Mesenteric fat pad (tissue), 1 donor: ENCODE results near the gene POLQ. TPM values are rescaled to one million over a fixed set of nuclear protein-coding genes. Genes with fewer than 3 reads are reported as not detected.
"Not testable (repeated sequence)": the region's sequence is repeated elsewhere in the genome, so short reads cannot be mapped to it uniquely, and the experiment has no call there.

Experiments used
- DNase-seq: peaks from one replicate; pipeline ENCODE4 v3.0.0-alpha.2; 2020; ENCODE audit warnings: low spot score
- long read RNA-seq: library from polyadenylated mRNA; unstranded; transcript quantifications from one replicate; pipeline ENCODE4 v2.0.0, GENCODE V29; 2020
- total RNA-seq: library from RNA; stranded (reverse); fragmentation: NEBNext Ultra II Directional; extraction: Animal tissue kit (Norgen Biotek cat#: 25700); gene quantifications from one replicate; pipeline ENCODE4 v1.2.1, GENCODE V29; 2021
- donor health status: DM: yes; HTN: yes; CAD: no.

Gene POLQ
- 0.51 TPM for total RNA-seq
- long read RNA-seq, partial matches to known transcripts: 2 of 2 reads
- long read RNA-seq, other reads (novel, unspliced or antisense): 0 of 2 reads

DNA sequence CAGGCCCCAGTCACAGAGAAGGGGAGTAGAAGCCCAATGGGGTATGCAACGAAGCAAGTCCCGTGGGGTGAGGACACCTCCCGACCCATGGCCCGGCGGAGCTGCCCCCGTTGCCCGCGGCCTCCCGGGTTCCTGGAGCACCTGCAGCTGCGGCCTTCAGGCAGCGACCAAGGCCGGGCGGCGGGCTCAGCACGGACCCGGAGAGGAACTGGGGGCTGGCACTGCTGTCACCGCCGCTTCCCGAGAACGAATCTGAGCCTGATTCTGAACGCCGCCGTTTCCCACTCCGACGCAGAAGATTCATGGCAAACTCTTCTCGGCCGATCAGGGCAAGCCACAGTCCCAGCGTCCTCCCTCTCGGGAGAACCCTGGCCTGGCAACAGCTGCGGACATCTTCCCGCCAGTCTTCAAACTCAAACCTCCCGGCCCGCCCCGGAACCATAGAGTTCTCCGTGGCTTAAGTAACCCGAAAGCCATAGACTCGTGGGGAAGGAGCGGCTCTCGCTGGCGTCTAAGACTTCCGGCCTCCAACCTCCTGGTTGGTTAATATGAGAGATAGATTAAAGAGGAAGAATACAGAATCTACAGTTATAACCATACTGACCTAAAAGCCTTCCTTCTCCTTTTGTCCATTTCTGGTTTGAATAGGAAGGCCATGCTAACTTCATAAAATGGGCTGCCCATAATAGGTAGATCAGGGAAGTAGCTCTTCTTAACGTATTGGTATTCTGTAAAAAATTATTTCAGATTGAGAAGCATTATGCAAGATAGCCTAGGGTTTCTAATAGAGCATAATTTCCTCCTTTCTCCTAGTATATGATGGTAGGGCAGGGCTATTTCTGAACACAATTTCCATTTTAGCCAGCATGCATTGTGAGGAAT lies at the start of gene POLQ:
POLQ (minus strand) TSS at position 415 of the 882 bp plus-strand sequence; CDS start at position 304, 111 bp downstream.
- peak; percentile 94 for DNase-seq

DNA sequence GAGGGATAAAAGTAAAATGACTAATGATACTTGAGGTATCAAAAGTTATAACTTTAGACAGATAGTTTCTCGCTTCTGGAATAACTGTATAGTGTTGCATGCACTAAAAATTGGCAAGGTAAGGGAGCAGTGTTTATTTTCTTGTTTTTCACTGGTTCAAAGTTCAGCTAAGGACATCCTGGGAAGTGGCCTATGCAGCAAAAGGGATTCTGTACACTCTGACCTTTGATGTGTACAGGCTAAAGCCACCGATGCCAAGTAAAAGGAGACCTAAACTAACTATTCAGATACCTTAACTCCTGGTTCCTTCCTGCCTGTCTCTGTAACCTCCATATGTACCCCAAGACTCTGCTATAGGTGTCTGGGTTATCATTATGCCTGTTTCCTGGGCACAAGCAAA lies 49.1 kb upstream of the POLQ start:
- DNase-seq: no peak

DNA sequence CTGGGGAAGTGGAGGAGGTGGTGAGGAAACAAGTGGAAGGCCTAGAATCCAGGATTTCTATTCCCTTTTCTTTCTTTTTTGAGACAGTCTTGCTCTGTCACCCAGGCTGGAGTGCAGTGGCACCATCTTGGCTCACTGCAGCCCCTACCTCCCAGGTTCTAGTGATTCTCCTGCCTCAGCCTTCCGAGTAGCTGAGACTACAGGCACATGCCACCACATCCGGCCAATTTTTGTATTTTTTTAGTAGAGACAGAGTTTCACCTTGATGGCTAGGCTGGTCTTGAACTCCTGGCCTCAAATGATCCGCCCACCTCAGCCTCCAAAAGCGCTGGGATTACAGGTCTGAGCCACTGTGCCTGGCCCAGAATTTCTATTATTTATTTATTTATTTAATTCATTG lies 48.0 kb upstream of the POLQ start:
- DNase-seq: not testable (repeated sequence)

DNA sequence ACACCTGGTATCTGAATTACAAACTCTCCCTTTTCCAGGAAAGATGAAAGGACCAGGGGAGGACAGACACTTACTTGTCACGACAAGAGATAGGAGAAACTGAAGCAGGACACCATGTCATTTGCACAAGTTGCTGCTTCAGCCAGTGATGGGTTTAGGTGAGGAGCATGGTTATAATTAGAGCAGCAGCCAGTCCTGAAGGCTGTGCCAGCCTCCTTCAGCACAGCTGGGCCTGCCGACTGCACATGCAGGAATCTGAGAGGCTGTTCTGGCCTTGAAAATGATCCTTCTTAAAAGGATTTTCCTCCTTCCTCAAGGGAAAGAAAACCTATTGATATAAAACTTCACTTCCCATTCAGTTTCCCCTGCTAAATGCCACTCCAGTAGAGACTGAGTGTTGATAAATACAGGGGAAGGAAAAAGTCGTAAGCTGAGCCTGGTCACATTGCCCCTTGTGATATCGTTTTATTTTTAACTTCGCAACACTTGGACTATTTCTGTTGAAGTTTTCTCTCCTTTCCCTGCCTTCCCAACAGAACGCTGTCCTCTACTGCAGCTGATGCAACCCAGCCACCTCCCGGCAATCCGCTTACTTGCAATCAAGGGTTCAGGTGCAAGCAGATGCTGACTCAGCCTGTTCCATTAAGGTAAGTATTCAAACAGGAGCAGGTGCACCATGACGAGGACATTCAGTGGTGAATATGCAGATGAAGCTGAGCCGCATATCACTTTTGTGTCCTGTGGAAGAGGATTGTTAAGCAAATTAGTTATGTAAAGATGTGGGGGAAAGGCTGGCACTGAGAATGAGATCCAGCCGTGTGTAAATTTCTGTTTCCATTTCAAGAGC lies 47.3 kb upstream of the POLQ start, which contains the start of gene FBXO40:
FBXO40 (plus strand) TSS at position 524 of the 847 bp plus-strand sequence. CDS start 27,197 bp downstream, outside the sequence.
- DNase-seq: no peak

DNA sequence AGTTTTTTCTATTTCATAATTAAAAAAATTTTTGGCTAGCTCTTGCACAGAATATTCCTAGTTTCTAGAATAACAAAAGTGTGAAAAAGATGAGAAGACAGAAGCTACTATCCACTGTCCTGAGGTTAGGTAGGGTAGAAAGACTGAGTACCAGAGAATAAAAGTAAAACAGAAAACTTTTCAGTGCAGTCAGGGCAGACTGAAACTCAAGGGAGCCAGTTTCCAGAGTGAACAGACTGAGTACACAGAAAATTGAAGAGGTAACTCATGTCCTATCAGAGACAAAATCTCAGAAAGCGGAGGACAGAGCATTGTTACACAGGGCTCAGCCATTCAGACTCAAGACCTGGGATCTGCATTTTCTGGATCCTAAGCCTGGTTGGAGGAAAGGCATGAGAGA lies 38.6 kb upstream of the POLQ start:
- DNase-seq: no peak

DNA sequence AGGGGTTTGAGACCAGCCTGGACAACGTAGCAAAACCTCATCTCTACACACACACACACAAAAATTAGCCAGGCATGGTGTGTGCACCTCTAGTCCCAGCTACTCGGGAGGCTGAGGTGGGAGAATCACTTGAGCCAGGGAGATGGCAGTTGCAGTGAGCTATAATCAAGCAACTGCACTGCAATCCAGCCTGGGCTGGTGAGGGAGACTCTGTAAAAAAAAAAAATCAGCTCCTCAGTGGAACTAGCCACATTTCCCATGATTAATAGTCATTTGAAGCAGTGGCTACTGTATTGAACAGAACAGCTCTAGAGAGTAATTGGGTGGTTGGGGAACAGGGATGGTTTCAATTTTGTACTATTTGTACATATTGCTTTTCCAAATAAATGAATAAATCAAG lies 35.9 kb upstream of the POLQ start:
- no peak for DNase-seq

DNA sequence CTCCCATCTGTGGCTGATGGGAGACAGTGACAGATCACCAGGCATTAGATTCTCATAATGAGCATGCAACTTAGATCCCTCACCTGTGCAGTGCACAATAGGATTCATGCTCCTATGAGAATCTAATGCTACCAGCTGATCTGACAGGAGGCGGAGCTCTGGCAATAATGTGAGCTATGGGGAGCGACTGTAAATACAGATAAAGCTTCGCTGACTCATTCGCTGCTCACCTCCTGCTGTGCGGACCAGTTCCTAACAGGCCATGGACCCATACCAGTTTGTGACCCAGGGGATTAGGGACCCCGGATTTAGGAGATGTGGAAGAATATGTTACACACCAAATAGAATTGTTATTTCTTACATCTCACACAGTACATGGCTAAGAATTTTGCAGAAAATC lies 28.7 kb upstream of the POLQ start:
- no peak for DNase-seq

DNA sequence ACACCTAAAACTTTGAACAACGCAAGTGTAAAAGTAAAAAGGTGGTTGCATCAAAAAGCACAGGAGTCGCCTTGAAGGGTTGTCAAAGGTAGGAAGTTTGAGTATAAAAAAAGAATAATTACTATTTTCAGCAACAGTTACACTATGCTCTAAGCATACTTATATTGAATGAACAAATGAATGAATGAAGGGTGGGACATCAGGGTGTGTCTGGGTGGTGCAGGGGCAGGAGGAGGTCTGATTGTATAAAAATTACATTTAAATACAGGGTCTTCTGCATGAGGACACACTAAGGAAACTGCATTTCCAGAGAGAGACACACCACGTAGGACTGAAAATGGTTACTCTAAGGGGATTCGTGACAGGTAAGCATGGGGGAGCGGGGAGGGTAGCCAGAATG lies 21.9 kb upstream of the POLQ start, which contains the start of gene ARGFX:
ARGFX (plus strand) TSS at position 301 of the 400 bp plus-strand sequence. CDS start 2,765 bp downstream, outside the sequence.
- DNase-seq: no peak

DNA sequence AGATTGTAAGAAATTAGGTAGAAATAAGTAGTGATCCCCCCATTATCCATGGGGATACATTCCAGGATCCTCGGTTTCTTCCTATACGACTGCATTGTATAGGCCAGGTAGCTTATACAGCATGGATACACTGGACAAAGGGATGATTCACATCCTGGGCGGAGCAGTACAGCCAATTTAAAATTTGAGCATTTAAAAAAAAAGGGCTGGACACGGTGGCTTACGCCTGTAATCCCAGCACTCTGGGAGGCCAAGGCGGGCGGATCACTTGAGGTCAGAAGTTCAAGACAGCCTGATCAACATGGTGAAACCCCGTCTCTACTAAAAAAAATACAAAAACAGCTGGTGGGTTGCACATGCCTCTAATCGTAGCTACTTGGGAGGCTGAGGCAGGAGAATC lies 21.0 kb upstream of the POLQ start:
- no peak for DNase-seq

DNA sequence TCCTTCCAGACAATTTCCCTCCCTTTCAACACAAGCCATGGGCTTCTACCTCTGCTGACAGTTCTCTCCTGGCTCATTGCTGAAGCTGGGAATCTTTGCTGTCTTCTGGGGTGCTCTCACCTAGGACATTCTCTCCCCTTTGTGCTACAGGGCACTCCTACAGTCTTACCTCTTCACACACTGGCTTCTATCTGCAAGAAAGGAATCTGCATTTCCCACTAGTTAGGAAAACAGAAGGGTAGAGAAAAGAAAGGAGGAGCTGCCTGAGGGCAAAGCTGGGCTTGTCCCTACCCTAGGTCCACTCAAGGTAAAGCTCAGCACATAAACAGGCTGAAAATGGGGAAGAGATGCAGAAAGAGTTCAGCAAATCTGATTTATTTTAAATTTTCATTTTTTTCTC lies 16.4 kb upstream of the POLQ start:
- no peak for DNase-seq

DNA sequence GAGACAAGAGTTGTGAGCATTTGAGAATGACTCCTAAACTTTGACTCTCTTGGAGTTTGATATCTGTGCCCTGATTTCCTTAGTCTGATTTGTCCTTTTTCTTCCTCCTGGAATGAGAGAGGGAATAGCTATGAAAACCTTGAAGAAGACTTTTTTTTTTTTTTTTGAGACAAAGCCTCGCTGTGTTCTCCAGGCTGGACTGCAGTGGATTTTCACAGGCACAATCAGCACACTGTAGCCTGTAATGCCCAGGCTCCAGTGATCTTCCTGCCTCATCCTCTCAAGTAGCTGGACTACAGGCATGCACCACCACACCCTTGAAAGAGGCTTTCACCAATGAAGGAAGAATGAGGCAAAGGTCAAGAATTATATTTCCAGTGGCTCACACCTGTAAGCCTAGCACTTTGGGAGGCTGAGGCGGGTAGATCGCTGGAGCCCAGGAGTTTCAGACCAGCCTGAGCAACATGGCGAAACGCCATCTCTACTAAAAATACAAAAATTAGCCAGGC lies 11.7 kb upstream of the POLQ start:
- DNase-seq: no peak

DNA sequence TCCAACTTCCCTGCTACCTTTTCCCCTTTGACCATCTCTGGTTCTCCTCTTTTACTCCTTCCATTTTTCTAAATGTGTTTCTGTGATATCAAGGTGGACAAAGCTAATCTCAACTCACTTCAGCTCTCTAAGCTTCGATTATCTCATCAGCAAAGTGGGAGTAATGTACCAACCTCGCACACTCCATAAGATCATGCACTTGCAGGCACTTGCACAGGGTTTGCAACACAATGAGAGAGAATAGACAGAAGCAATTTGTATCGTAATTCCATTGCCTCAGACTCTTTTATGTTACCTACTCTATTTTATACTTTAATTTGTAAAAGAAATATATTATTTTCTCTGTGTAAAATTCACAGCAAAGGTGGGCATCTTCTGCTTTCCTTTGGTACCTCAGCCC lies 7.0 kb upstream of the POLQ start:
- DNase-seq: no peak

DNA sequence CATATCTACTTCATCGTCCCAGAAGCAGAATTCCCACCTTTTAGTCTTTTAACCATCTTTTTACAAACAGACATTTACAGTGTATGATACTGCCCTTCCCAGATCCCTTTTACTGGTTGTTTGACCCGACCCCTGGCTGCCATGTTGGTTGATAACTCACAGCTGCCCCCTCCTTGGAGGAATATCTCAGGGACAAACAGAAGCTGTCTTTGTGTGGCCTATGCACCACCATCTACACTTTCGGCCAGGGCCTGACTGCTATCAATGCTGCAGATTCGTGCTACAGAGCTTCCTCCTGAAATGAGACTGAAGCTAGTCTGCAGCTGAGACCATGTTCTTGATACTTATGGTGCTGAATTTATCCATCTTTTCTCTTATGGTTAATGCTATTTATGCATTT lies 6.6 kb upstream of the POLQ start:
- DNase-seq: no peak

DNA sequence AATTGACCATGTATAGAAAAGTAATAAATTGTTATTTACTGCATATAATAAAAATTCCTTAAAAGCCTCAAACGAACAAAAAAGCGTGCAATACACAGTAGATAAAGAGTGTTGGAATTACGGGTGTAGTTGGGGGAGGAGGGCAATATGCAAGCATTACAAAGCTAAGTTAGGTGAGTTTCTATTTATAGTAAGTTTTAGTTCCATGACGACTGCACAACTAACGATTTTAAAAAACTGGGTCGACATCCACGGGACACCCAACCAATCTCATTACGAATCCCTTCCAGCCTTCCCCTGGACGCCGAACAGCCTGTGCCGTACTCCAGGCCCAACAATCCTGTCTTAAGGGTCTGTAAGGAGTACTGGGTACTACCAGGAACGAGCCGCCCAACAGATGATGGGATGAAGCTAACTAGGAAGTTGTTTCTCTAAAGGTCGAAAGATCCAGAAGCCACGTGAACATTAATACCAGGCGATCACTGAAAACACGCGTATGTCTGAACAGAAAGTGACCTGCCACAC lies 677 bp downstream of the POLQ start:
- DNase-seq: no peak

DNA sequence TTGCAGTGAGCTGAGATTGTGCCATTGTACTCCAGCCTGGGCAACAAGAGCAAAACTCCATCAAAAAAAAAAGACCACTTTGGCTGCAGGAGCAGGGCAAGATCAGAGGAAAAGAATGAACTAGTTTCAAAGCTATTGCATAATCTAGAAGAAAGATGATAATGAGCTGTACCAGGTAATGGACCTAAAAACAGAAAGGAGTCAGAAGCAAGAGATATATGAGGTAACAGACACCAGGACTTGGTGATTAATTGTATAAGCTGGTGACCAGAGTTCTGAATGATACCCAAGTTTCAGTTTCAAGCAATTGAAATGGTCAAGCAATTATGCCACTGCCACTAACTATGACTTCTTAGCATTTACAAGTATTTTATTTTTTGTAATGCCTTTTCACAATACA lies 2.9 kb downstream of the POLQ start:
- DNase-seq: no peak

DNA sequence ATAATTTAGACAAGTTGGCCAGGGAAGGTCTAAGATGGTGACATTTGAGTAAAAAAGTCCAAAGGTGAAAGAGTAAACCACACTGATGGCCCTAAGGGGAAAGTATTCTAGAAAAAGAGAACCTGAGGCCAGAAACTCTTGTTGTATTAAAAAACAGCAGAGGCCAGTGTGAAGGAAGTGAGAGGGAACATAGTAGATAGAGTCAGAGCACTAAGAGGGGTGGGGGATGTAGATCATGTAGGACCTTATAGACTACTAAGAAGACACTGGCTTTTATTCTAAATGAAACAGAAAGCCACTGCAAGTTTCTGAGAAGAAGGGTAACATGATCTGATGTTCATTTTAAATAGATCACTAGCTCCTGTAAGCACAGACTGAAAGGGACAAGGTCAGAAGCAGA lies 14.5 kb downstream of the POLQ start:
- no peak for DNase-seq

DNA sequence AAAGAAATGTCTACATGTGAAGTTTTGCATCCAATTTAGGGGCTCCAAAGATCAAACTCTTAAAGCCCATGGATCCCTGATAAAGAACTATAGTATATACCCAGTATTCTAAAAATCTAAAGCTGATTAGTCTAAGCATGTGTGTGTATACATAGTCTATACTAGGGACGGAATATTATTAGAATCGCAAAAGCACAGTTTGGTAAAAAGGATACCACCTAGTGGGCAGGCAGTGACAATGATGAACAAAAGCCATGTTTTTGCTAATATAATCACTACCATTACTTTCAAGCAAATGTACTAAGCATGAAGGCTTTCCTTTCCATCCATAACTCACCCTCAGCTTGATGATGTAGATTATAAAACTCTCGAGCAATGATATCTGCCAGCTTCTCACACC lies 16.5 kb downstream of the POLQ start:
- no peak for DNase-seq

DNA sequence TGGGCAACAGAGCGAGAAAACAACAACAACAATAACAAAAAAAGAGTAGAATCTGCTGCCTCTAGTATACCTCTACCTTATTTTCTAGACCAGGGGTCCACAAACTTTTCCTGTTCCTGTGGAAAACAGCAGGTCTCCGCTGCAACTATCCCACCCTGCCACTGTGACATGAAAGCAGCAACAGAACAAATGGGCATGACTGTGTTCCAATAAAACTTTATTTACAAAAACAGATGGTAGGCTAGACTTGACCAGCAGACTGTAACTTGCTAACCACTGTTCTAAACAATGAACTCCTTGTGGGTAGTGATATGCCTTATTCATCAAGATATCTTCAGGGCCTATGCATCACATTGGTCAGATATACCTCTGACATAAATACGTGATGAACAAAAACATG lies 25.3 kb downstream of the POLQ start:
- no peak for DNase-seq

DNA sequence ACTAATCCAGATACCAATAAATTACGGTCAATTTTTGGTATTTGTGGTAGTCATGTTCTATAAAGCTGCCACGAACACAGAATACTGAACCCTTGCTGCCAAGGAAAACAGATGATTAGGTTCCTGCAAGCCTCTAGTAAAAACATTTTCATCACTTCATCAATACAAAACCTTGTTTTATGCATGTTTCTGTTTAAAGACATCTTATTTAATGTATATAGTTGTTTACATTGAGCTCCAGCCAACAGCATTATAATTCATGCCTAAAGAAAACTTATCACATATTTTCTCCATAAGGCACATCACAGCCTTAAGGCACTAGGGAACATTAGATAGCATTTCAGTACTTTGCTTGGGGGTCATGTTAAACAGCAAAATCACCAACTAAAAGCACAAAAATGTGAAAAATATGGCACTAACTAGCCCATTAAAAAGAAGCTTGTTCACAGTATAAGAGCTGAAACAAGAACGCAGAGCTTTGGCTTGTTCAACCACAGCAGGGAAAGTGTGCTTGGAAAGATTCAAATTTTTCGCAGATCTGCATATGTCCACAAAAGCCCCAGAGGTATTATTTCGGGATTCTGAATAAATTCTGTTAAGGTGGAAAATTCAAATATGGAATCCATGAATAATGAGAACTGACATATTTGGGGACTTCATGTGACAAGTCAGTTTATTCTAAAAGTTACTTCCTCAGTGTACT lies 27.7 kb downstream of the POLQ start:
- DNase-seq: no peak

DNA sequence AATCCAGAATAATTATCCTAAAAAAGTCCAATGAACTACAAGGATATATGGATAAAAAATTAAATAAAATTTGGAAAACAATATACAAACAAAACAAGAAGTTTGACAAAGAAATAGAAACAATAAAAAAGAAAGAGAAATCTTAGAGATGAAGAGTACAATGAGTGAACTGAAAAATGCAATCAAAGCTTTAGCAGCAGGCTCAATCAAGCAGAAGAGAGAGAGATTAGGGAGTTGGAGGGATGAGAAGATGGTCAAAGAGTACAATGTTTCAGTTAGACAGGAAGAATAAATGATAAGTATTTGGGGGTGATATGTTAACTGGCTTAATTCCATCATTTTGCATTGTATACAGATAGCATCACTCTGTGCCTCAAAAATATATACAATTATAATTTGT lies 29.9 kb downstream of the POLQ start:
- DNase-seq: no peak

DNA sequence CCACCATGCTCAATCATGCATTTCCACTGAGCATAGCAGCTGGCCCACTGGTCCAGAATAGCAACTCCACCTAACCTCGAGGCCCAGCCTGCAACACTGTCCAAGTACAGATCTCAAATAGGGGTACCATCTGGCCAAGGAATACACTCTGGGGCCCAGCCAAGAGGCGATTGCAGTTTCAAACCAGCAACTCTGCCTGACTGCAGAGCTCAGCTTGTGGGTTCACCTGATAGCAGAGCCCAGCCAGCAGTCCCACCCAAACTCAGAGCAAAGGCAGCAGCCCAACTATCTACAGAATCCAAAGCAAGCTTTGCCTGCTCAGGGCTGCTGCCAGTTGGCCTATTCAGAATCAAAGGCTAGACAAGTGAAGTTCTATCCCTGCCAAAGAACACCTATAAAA lies 30.5 kb downstream of the POLQ start:
- no peak for DNase-seq
